HG03520 (cell line): ENCODE data around the gene TRRAP.

ENCODE experiments used
- ATAC-seq: cut with Tn5 transposase; IDR thresholded peaks from one replicate; pipeline ENCODE4 v1.9.1; 2021; ENCODE audit warnings: mild to moderate bottlenecking, moderate library complexity; ENCODE audit not compliant: unreplicated experiment

TRRAP gene

GRCh38 chr7:98981701-98982100 is 103.4 kb downstream of the TRRAP start:
- no peak for ATAC-seq

GRCh38 chr7:98982686-98983085 is 104.4 kb downstream of the TRRAP start:
- ATAC-seq = no peak

- no peak for ATAC-seq
These were observed 105.8 kb downstream of the TRRAP start for GRCh38 chr7:98984126-98984525.

GRCh38 chr7:98985406-98985805 is 107.1 kb downstream of the TRRAP start:
- ATAC-seq = no peak

GRCh38 chr7:98985945-98986344 is 107.6 kb downstream of the TRRAP start:
- no peak for ATAC-seq

- no peak for ATAC-seq
These were observed 110.3 kb downstream of the TRRAP start for GRCh38 chr7:98988641-98989040.

GRCh38 chr7:98990356-98990755 is 112.0 kb downstream of the TRRAP start:
- no peak for ATAC-seq

GRCh38 chr7:98991141-98991540 is 112.8 kb downstream of the TRRAP start:
- ATAC-seq = no peak

- no peak for ATAC-seq
These were observed 113.7 kb downstream of the TRRAP start for GRCh38 chr7:98992076-98992475.

- ATAC-seq = no peak
These were observed 114.9 kb downstream of the TRRAP start for GRCh38 chr7:98993024-98993897.

- ATAC-seq = no peak
These were observed 116.0 kb downstream of the TRRAP start for GRCh38 chr7:98994046-98994944.

- no peak for ATAC-seq
These were observed 116.8 kb downstream of the TRRAP start for GRCh38 chr7:98995111-98995510.

GRCh38 chr7:98995523-98996149 is 117.3 kb downstream of the TRRAP start:
- no peak for ATAC-seq

- no peak for ATAC-seq
These were observed 117.8 kb downstream of the TRRAP start for GRCh38 chr7:98996150-98996552.

GRCh38 chr7:98997846-98998245 is 119.5 kb downstream of the TRRAP start:
- ATAC-seq = no peak

GRCh38 chr7:98998821-98999725 is 120.7 kb downstream of the TRRAP start:
- no peak for ATAC-seq

GRCh38 chr7:99000196-99000903 is 122.0 kb downstream of the TRRAP start:
- ATAC-seq = no peak

GRCh38 chr7:99000904-99001465 is 122.7 kb downstream of the TRRAP start:
- ATAC-seq = no peak

GRCh38 chr7:99001482-99002147 is 123.3 kb downstream of the TRRAP start:
- no peak for ATAC-seq
